Neural cell (in vitro differentiated cells): Measurements from ENCODE around the gene UQCR11.

Experiments used
- CTCF ChIP-seq: fragments of 450-650 bp; IDR thresholded peaks from 2 replicates; pipeline ENCODE4 v1.5.1; 2014; ENCODE audit warnings: antibody characterized with exemption, mild to moderate bottlenecking, moderate library complexity; ENCODE audit not compliant: poor library complexity, severe bottlenecking
- EZH2 ChIP-seq: fragments of 200-600, 300-800 bp; shearing (Covaris generic), sonication (generic); IDR thresholded peaks from 2 replicates; pipeline ENCODE4 v1.6.1; 2014; ENCODE audit warnings: antibody characterized with exemption, low read length, borderline replicate concordance, mild to moderate bottlenecking; ENCODE audit not compliant: insufficient read depth, poor library complexity, severe bottlenecking
- SMC3 ChIP-seq: fragments of 450-650 bp; conservative IDR thresholded peaks from 2 replicates; pipeline ENCODE4 v1.6.1; 2014; ENCODE audit warnings: antibody characterized with exemption, mild to moderate bottlenecking, moderate library complexity; ENCODE audit not compliant: poor library complexity

DNA sequence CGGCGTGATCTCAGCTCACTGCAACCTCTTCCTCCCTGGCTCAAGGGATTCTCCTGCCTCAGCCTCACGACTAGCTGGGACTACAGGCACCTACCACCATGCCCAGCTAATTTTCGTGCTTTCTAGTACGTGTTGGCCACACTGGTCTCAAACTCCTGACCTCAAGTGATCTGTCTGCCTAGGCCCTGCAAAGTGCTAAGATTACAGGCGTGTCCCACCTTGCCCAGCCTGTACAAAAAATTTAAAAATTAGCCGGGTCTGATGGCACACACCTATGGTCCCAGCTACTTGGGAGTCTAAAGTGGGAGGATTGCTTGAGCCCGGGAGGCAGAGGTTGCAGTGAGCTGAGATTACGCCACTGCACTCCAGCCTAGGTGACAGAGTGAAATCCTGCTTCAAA is 32.5 kb downstream of the UQCR11 start:
- TF ChIP-seq SMC3 (no peak), CTCF (no peak), EZH2 (no peak)
